Measurements from ENCODE around the gene HNRNPU.
A peak's percentile ranks its signal among the peaks of the same experiment; 100 is the strongest.
"Not testable (repeated sequence)": the region's sequence is repeated elsewhere in the genome, so short reads cannot be mapped to it uniquely, and the experiment has no call there.

HNRNPU gene

GRCh38 chr1:244839656-244840055 lies 24.7 kb downstream of the HNRNPU start:
- DNase-seq, result no peak

DNA sequence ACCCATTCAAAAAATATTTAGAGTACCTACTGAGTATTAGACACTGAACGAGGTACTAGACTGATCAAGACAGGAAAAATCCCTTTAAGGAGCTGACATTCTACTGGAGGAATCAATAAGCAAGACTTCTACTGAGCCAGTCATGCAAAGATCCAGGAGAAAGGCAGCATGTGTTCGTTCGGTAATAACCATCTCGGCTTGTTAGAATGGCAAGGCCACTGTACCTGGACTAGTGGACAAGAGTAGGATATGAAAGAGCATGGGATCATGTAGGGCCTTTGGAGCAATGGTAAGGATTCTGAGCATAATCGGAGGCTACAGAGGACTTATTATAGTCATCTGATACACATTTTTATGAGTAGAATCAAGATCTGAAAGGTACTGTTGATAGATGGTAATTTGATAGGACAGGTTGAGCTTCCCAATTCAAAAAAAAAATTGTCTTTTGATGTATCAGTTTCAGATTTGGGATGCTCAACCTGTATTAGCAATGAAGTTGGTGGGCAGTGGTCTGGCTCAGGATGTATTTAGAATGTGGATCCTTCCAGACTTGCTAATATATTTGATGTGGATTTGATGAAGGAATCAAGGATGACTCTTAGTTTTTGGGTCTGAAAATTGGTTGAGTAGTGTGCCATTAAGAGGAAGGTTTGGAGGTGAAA lies 26.6 kb downstream of the HNRNPU start:
- DNase-seq, result peak; percentile 51

GRCh38 chr1:244836584-244836983 lies 27.8 kb downstream of the HNRNPU start:
- DNase-seq, result no peak

GRCh38 chr1:244836135-244836521 lies 28.2 kb downstream of the HNRNPU start:
- DNase-seq, result peak; percentile 70

DNA sequence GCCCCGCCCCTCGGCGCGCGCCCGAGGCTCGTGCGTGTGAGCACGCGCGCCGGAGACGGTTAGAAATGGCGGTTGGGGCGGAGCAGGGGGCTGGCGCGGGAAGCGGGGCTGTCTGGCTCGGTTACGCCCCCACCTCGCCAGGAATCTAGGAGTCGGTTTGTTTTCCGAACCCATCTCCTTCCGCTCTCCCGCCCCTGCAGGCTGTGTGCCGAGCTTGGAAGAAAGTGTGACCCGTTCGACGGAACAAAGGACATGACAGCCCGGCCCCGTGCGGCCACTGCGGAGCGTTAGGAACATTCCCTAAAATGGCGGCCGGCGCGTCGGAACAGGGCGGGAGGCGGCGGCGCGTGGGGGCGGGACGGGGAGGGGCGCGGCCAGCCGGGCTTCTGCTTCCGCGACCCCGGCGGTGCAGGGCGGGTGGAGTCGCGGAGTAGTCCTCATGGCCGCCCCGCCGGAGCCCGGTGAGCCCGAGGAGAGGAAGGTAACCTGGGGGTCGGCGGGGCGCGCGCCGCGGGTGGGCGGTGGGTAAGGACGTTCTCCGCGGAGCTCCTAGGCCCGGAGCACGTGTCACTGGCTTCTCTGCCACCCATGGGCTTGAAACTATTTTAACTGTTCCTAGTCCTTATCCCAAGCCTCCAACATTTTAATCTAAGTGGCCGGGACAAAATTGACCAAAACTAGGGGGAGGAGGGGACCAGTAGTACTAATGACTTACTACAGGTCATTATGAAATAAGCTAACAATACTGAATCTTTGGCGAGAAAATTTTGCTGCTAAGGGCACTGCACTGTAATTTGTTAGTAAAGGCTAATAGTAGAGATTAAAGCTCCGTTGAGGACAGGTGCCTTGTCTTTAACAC lies 28.8 kb downstream of the HNRNPU start, which contains the start of gene COX20:
COX20 (plus strand) TSS at position 383 of the 859 bp plus-strand sequence; CDS start at position 440, 57 bp downstream.
- DNase-seq, result peak; percentile 94

DNA sequence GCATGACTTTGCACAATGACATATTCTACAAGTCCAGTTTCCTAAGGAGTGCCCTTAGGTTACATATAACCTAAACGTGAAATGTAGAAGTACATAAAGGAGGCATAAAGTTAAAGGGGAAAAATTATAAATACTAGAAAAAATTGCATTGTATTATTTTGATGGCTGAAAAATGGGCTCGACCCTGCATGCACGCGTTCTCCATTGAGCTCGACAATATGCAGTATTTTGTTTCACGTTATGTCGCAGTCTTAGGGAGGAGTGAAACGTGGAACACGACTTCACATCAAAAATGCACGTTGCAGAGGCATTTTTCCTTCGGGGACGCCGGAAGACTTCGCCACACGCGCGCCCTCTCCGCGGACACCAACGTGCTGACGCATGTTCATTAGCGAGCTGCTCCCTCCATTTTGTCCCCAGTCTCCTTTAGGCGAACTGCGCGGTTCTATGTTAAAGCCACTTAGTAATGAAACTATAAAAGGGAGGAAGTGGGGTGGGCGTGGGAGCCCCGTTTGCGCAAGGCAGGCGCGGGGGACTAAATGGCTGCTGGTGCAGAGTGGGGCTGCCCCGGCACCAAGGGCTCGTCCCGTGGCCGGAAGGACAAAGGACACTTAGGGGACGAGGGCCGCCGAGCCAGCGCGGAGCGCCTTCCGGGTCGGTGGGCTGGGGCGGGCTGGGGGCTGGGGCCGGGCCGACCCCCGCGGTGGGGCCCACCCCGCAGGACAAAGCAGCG lies 29.6 kb downstream of the HNRNPU start:
- DNase-seq, result peak; percentile 95

DNA sequence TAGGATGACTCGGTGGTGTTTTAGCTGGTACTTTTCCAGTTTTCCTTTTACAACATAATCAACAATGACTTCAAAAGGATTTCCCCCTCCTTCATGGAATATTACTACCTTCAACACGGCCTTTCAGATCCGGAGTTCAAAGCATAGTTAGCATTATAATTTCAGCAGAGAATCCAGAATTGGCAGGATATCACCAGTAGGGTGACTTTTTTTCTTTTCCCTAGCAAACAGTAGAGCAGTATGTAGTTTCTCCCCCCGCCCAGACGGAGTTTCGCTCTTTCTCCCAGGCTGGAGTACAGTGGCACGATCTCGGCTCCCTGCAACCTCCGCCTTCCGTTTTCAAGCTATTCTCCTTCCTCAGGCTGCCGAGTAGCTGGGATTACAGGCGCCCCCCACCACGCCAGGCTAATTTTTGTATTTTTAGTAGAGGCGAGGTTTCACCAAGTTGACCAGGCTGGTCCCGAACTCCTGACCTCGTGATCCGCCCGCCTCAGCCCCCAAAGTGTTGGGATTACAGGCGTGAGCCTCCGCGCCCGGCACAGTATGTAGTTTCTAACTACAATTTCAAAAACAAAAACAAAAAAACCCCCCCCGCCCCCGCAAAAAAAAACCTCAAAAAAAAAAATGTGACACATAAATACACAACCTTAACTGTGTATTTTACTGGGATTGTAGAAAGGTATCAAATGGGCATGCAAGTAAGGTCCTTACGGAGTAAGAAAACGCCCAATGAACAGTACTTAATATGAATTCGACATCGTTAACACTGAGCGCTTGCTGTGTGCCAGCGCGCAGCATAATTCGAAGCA lies 30.4 kb downstream of the HNRNPU start:
- peak; percentile 83 for DNase-seq

DNA sequence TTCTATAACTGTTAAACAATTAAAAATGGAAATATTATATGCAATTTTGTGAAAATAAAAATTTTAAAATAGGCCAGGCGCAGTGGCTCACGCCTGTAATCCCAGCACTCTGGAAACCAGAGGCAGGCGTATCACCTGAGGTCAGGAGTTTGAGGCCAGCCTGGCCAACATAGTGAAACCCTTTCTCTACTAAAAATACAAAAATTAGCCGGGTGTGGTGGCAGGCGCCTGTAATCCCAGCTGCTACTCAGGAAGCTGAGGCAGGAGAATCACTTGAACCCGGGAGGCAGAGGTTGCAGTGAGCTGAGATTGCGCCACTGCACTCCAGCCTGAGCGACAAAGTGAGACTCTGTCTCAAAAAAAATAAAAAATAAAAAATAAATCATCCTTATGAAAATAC lies 31.1 kb downstream of the HNRNPU start:
- not testable (repeated sequence) for DNase-seq

DNA sequence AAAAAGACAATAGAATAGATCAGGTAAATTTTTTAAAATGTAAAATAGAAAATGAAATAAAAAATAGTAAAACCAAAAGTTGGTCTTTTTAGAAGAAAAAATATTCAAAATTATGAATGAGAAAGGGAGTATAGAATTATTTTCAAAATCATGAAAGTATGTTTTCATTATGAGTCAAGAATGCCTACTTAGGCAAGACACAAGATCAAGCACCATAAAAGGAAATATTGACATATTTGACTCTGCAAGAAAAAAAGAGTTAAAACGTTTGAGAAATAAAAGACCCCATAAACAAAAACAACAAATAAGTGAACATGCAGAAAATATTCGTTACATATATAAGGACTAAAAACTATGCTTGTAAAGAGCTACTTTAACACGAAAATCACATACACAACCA lies 33.7 kb downstream of the HNRNPU start:
- DNase-seq, result no peak

DNA sequence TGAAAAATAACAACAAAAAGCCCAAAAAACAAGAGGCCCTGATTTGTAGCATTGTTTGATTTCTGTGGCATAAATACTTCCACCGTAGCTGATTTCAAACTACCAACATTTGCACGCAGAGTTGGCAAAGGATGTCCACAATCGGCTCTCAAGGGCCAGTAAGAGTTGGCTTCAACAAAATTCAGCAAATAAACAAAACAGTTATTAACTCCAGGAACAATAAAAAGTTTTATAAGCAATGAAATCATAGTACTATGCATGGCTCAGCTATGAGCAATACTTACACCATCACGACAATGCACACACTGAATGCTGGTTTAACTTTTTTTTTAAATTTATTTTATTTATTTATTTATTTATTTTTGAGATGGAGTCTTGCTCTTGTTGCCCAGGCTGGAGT lies 37.6 kb downstream of the HNRNPU start:
- DNase-seq, result no peak

GRCh38 chr1:244822878-244823277 lies 41.5 kb downstream of the HNRNPU start:
- DNase-seq, result no peak

- DNase-seq, result no peak
Observed at GRCh38 chr1:244821134-244821533, 43.2 kb downstream of the HNRNPU start.

DNA sequence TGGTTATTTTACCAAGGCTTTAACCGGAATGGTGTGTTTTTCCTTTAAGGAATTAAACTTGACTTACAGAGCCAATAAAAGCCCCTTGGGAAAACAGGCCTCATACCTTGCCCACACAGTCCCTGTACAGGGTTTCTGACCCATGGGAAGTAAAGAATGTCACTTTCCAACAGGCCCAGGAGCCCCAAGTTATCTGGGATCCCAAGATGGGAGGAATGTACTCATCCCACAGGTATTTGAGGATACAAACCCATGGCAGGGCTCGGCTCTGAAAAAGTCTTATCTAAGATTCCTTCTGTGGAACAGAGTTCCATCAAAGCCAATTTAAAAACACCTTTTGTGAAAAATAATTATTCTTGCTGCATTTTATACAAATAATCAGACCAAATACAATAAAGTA lies 44.2 kb downstream of the HNRNPU start:
- no peak for DNase-seq

- no peak for DNase-seq
Observed at GRCh38 chr1:244817415-244817894, 46.9 kb downstream of the HNRNPU start.

- DNase-seq, result no peak
Observed at GRCh38 chr1:244815600-244816099, 48.7 kb downstream of the HNRNPU start.

DNA sequence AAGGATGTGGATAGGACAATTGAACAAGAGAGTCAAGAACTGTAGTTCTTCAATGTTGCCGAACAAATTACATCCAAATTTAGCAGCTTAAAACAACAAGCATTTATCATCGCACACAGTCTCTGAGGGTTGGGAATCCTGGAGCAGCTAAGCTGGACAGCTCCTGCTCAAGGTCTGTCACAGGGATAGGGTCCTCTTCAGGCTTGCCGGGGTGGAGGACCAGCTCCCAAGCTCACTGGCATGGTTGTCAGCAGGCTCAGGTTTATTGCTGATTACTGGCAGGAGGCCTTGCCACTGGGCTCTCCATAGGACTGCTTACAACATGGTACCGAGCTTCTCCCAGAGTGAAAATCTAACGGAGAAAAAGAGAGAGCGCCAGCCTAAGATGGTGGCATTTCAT lies 51.0 kb downstream of the HNRNPU start:
- DNase-seq, result no peak

- DNase-seq, result no peak
Observed at GRCh38 chr1:244810221-244810620, 54.1 kb downstream of the HNRNPU start.

DNA sequence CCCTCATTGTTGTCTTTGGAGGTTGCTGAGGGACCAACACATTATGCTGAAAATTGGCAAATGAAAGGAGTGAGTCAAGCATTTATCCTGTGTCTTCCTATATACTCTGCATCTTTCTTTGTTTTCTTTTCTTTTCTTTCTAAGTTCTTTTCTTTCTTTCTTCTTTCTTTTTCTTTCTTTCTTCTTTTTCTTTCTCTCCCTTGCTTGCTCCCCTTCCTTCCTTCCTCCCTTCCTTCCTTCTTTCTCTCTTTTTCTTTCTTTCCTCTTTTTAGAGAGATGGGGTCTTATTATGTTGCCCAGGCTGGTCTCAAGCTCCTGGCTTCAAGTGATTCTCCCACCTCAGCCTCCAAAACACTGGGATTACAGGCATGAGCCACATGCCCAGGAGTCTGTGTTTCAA lies 57.2 kb downstream of the HNRNPU start:
- DNase-seq, result no peak

DNA sequence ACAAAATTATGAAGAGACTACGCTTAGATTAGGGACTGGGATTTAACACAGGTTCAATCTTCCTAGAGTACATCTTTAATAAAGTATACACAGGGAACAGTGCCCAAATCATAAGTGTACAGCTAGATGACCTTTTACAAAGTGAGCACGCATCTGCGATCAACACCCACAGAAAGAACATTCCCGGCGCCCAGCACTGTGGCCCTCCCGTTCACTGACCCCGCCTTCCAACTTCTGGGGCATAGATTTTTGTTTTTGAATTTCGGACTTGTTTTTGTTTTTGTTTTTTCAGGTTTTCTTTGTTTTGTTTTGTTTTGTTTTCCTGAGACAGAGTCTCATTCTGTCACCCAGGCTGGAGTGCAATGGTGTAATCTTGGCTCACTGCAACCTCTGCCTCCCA lies 59.5 kb downstream of the HNRNPU start:
- no peak for DNase-seq

DNA sequence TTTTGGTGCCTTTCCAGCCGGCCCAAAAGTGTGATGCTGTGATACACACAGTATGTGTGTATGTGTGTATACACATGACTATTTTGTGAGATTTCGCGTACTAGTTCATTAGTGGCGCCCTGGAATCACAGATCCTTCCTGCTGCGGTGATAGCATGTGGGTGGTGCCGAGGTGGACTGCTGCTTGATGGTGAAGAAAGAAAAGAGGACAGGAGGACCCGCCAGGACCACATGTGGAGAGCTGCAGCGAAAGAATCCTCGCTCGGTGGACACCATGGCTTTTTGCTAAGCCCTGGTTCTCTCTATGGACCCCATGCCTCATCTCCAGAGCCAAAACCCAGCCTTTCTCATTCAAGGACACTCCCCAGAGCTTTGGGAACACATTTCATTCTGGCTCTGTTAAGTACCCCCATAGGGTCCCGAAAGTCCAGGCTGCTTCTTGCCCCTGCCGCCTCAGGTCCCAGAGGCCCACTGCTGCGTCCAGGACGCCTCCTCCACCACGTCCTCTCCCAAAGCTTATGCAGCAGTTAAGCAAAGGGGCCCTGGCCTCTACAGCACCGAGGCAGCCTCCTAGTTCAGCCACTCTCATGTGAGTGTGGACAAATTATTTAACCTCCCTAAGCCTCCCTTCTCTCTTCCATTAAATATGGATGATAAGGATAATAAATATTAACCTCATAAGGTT lies 61.6 kb downstream of the HNRNPU start:
- no peak for DNase-seq

- DNase-seq, result no peak
Observed at GRCh38 chr1:244802041-244802440, 62.3 kb downstream of the HNRNPU start.

GRCh38 chr1:244801246-244801645 lies 63.1 kb downstream of the HNRNPU start:
- DNase-seq, result no peak
